Breast epithelium (tissue), 4 donors: ENCODE data around the gene APCDD1. TPM values are rescaled to one million over a fixed set of nuclear protein-coding genes. Genes with fewer than 3 reads are reported as not detected.

ENCODE experiments used
- DNase-seq, 2 donors: peaks; one replicate each; pipeline ENCODE4 v3.0.0-alpha.2; 2019; ENCODE audit warnings: low spot score in 2 of 2
- H3K27ac ChIP-seq, 2 donors: fragments of 200-600 bp; sonication (generic) in 1 of 2; one replicate each; pipeline ENCODE4 v1.5.1; 2016 to 2019; ENCODE audit warnings: mild to moderate bottlenecking in 1 of 2
- H3K27me3 ChIP-seq, 2 donors: fragments of 200-600 bp; sonication (generic) in 1 of 2; one replicate each; pipeline versions ENCODE4 v1.5.1 to v1.6.0; 2017 to 2019; ENCODE audit warnings: control low read depth in 1 of 2, mild to moderate bottlenecking in 1 of 2
- H3K36me3 ChIP-seq: fragments of 200-600 bp; one replicate; pipeline ENCODE4 v1.5.1; 2019
- H3K4me1 ChIP-seq, 2 donors: fragments of 200-600 bp; sonication (generic); one replicate each; pipeline ENCODE4 v1.5.1; 2016 to 2019; ENCODE audit warnings: control low read depth in 1 of 2
- H3K4me3 ChIP-seq, 3 donors: fragments of 200-600 bp; sonication (generic); 1 replicate in 2 of 3; 2 replicates in 1 of 3; pipeline ENCODE4 v1.5.1; 2016 to 2019; ENCODE audit warnings: mild to moderate bottlenecking in 3 of 3, moderate library complexity in 2 of 3
- H3K9me3 ChIP-seq, 2 donors: fragments of 200-600 bp; sonication (generic) in 1 of 2; one replicate each; pipeline ENCODE4 v1.5.1; 2016 to 2019; ENCODE audit warnings: control low read depth in 1 of 2
- POLR2A ChIP-seq: fragments of 450-650 bp; IDR thresholded peaks from one replicate; pipeline ENCODE4 v1.6.1; 2016; ENCODE audit warnings: antibody characterized with exemption, mild to moderate bottlenecking, moderate library complexity
- POLR2AphosphoS5 ChIP-seq, 3 donors: sonication (generic); formaldehyde crosslinking; IDR thresholded peaks; one replicate each; pipeline ENCODE4 v1.6.1; 2017; ENCODE audit warnings: antibody characterized with exemption in 3 of 3
- intact Hi-C: fragments of 100-400 bp; cut with DNase I; formaldehyde crosslinking; loops from one replicate; pipeline ENCODE4 v1.15.1; 2023; ENCODE audit warnings: low total_unique reads
- total RNA-seq, 3 donors: library from RNA; depleted of rRNA; stranded (reverse); fragments of >200 nt; gene quantifications; one replicate each; pipeline ENCODE4 v1.1.0, GENCODE V29; 2016
- TF ChIP-seq, protein P1 (sequence below), 3 donors: fragments of 450-650 bp; IDR thresholded peaks; one replicate each; pipeline ENCODE4 v1.5.1; 2016 to 2017; ENCODE audit warnings: antibody characterized with exemption in 3 of 3, mild to moderate bottlenecking in 3 of 3, moderate library complexity in 3 of 3

APCDD1 gene
- total RNA-seq, 3 donors from 2014 or later = 34.1 to 275 (median 38.8) TPM

DNA sequence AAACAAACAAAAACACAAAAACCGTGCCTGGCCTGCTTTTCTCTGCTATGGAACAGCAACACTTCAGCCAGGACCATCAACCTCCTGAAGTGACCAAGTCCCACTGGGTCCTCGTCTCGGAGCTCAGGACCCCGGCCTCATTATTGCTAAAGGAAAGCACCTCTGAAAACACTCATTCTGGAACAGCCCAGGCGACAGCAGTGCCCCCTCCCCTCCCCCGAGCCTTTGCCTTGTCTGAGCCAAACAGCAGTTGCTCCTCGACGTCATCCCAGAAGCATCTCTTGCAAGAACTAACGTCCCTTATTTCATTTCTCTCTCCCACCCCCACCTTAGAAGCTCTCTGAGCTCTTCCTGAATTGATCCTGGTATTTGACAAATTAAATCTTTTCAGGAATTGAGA lies 27.4 kb downstream of the APCDD1 start:
- TF ChIP-seq POLR2A (no peak), POLR2AphosphoS5 (IDR thresholded peaks at IDR 0.05) (no peak)
- TF ChIP-seq, protein P1, sequence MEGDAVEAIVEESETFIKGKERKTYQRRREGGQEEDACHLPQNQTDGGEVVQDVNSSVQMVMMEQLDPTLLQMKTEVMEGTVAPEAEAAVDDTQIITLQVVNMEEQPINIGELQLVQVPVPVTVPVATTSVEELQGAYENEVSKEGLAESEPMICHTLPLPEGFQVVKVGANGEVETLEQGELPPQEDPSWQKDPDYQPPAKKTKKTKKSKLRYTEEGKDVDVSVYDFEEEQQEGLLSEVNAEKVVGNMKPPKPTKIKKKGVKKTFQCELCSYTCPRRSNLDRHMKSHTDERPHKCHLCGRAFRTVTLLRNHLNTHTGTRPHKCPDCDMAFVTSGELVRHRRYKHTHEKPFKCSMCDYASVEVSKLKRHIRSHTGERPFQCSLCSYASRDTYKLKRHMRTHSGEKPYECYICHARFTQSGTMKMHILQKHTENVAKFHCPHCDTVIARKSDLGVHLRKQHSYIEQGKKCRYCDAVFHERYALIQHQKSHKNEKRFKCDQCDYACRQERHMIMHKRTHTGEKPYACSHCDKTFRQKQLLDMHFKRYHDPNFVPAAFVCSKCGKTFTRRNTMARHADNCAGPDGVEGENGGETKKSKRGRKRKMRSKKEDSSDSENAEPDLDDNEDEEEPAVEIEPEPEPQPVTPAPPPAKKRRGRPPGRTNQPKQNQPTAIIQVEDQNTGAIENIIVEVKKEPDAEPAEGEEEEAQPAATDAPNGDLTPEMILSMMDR (IDR thresholded peaks at IDR 0.05) = no peak
- no peaks in the 10 kb centered on the region for H3K27me3 ChIP-seq
- H3K9me3 ChIP-seq = no peaks in the 10 kb centered on the region
- intact Hi-C loops = no loop called here
- peaks cover 0 to 9% of the 10 kb centered on the region in 2 donors for H3K4me1 ChIP-seq
- DNase-seq = no peak
- H3K4me3 ChIP-seq = no peak overlapping the region
- H3K36me3 ChIP-seq = no peaks in the 10 kb centered on the region
- no peak overlapping the region for H3K27ac ChIP-seq

DNA sequence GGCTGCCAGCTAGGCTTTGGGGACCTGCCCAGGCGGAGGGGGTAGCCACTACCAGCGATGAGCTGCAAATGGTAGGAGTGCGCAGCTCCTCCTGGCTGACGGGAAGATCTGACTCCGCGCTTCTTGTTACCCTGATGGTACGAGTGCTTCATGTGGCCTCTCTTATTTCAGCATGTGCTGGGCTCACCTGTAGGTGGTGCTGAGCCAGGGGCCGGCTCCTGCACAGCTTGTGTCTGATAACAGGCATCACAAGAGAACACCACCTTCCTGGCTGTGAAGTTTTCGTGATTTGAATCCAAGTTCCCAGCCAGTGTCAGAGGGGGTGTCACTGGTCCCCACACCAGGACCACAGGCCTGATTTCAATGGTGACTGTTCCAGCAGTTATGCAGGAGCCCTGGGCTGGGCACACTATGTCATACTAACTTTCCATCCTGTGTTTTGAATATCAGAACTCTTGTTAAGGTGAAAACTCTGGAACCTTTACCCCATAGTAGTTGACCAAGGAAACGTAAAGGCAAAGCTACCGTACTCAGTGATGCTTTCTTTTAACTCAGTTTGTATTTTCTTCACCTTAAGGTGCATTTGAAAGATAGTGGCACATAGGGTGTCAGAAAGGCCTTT lies 28.0 kb downstream of the APCDD1 start:
- Histone ChIP-seq H3K4me1 (peaks cover 0 to 3% of the 10 kb centered on the region in 2 donors), H3K4me3 (no peak overlapping the region), H3K36me3 (no peaks in the 10 kb centered on the region), H3K27ac (no peak overlapping the region), H3K27me3 (no peaks in the 10 kb centered on the region), H3K9me3 (no peaks in the 10 kb centered on the region)
- intact Hi-C loops = no loop called here
- DNase-seq = no peak
- TF ChIP-seq, protein P1 (IDR thresholded peaks at IDR 0.05) = no peak
- no peak for TF ChIP-seq POLR2AphosphoS5 (IDR thresholded peaks at IDR 0.05)

DNA sequence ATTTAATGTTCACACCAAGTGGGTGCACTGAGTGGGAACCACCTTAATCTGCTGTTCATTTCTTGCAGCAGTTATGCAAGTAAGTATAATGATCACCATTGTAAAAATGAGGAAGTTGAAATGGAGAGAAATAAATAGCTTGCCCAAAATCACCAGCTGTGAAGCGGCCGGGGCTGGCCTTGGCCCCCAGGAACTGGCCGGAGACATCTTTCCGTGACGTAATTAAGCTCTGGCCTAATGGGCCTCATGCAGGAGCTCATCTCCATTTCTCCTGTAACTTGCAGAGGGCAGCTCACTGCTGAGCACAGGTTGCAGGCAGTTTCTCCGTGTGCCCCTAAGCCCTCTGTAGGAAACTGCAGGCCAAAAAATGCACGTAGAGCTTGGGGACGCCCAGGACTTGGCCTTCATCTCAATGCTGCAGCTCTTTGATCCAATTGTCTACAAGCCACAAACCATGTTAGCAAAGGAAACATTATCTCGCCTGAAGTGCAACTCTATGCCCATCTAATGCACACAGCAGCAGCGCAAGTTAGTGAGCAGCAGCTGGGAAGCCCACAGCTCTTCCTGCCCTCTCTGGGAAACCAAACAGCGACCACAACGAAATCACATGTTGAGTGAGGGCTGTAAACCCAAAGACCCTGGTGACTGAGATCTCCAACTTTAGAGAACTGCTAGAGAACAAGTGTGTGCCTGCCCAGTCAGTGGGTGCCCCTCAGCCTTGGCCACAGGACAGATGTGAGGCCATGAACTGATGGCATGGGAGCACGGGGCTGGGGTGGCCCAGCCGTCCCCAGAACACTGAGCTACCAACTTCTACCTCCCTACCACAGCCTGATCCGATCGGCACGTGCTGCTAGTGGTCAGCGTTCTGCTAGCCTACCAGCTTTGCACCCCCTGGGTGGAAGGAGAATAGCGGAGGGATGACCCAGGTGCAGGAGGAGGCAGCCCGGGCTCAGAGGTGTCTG lies 28.8 kb downstream of the APCDD1 start:
- DNase-seq = no peak

DNA sequence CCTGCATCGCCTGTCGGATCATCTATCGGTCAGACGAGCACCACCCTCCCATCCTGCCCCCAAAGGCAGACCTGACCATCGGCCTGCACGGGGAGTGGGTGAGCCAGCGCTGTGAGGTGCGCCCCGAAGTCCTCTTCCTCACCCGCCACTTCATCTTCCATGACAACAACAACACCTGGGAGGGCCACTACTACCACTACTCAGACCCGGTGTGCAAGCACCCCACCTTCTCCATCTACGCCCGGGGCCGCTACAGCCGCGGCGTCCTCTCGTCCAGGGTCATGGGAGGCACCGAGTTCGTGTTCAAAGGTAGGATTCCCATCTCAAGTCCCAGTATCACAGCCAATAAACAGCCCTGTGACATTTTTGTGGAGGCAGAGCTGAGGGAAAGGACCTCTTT lies 31.0 kb downstream of the APCDD1 start:
- TF ChIP-seq, protein P1 (IDR thresholded peaks at IDR 0.05) = no peak
- TF ChIP-seq POLR2A (no peak), POLR2AphosphoS5 (IDR thresholded peaks at IDR 0.05) (no peak)
- H3K4me3 ChIP-seq = no peak overlapping the region
- intact Hi-C loops = no loop called here

More for the DNA sequence above, 28.8 kb downstream of the APCDD1 start:
- H3K36me3 ChIP-seq = no peaks in the 10 kb centered on the region
- no peak for TF ChIP-seq POLR2A
- no peak for TF ChIP-seq POLR2AphosphoS5 (IDR thresholded peaks at IDR 0.05)
- TF ChIP-seq, protein P1 (IDR thresholded peaks at IDR 0.05) = no peak
- H3K27me3 ChIP-seq = no peaks in the 10 kb centered on the region
- no peak overlapping the region for H3K4me3 ChIP-seq
- peak overlapping the region; percentile 5 to 15 for H3K27ac ChIP-seq
- H3K9me3 ChIP-seq = no peaks in the 10 kb centered on the region
- H3K4me1 ChIP-seq = no peaks in the 10 kb centered on the region
- intact Hi-C loops = no loop called here

DNA sequence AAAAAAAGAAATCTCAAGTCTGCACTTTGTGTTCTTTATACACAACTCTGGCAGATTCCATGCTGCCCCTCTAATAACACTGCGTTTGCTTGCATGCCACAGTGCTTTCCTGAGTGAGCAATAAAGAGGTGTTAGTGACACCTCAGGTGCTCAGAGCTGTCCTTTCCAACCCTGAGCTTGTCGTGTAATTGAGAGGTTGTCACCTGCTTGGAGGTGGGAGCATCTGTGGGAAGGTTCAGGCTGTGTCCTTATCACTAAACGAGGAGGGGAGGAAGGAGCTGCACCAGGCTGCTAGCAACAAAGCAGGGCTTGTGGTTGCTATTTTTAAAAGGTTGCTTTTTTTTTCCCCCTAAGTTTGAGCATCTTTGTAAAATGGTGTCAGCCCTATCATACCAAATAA lies 31.9 kb downstream of the APCDD1 start:
- no peaks in the 10 kb centered on the region for H3K4me1 ChIP-seq
- no peak for DNase-seq
- no peaks in the 10 kb centered on the region for H3K27me3 ChIP-seq
- H3K9me3 ChIP-seq = no peaks in the 10 kb centered on the region
- no peak overlapping the region for H3K4me3 ChIP-seq
- TF ChIP-seq POLR2A (no peak), POLR2AphosphoS5 (IDR thresholded peaks at IDR 0.05) (no peak)
- TF ChIP-seq, protein P1 (IDR thresholded peaks at IDR 0.05) = no peak
- no peak overlapping the region for H3K27ac ChIP-seq
- no peaks in the 10 kb centered on the region for H3K36me3 ChIP-seq
- intact Hi-C loops = no loop called here

More for the DNA sequence above, 31.0 kb downstream of the APCDD1 start:
- H3K27me3 ChIP-seq = no peaks in the 10 kb centered on the region
- no peaks in the 10 kb centered on the region for H3K36me3 ChIP-seq
- no peaks in the 10 kb centered on the region for H3K9me3 ChIP-seq
- DNase-seq = no peak
- no peak overlapping the region for H3K27ac ChIP-seq
- no peaks in the 10 kb centered on the region for H3K4me1 ChIP-seq
